MM.1S (cell line): ENCODE data around the gene TMEM187.

Source experiments
- DNase-seq: peaks from one replicate; pipeline ENCODE4 v3.0.0-alpha.2; 2015
- H2AFZ ChIP-seq: fragments of 300-600 bp; sonication (generic); 2 replicates; pipeline ENCODE4 v1.6.0; 2016; ENCODE audit warnings: antibody characterized with exemption, low read length
- H3F3A ChIP-seq: fragments of 300-600 bp; sonication (generic); 2 replicates; pipeline ENCODE4 v1.6.1; 2016; ENCODE audit warnings: mild to moderate bottlenecking, antibody characterized with exemption, low read length, moderate library complexity, mixed read lengths; ENCODE audit not compliant: insufficient read depth
- H3K27ac ChIP-seq: fragments of 300-600 bp; sonication (generic); 2 replicates; pipeline ENCODE4 v1.5.1; 2016; ENCODE audit warnings: mild to moderate bottlenecking, low read length
- H3K27me3 ChIP-seq: fragments of 300-600 bp; sonication (generic); replicated peaks from 2 replicates; pipeline ENCODE4 v1.6.0; 2016; ENCODE audit warnings: low read length; ENCODE audit not compliant: insufficient read depth
- H3K36me3 ChIP-seq: fragments of 300-600 bp; sonication (generic); replicated peaks from 2 replicates; pipeline ENCODE4 v1.6.1; 2016; ENCODE audit warnings: mild to moderate bottlenecking, low read length, mixed read lengths; ENCODE audit not compliant: insufficient read depth
- H3K4me1 ChIP-seq: fragments of 300-600 bp; sonication (generic); 2 replicates; pipeline ENCODE4 v1.6.1; 2016; ENCODE audit warnings: low read length, mixed read lengths
- H3K4me2 ChIP-seq: fragments of 300-600 bp; sonication (generic); 2 replicates; pipeline ENCODE4 v1.6.0; 2016; ENCODE audit warnings: low read depth, low read length
- H3K4me3 ChIP-seq: fragments of 300-600 bp; sonication (generic); 2 replicates; pipeline ENCODE4 v1.5.1; 2016; ENCODE audit warnings: low read length, mixed read lengths
- H3K79me2 ChIP-seq: fragments of 300-600 bp; sonication (generic); 2 replicates; pipeline ENCODE4 v1.6.1; 2016; ENCODE audit warnings: mixed run types, low read length, mixed read lengths
- H3K9ac ChIP-seq: fragments of 300-600 bp; sonication (generic); 2 replicates; pipeline ENCODE4 v1.6.1; 2016; ENCODE audit warnings: low read length, mixed read lengths
- H3K9me2 ChIP-seq: fragments of 300-600 bp; sonication (generic); replicated peaks from 2 replicates; pipeline ENCODE4 v1.6.1; 2016; ENCODE audit warnings: mild to moderate bottlenecking, low read length, mixed read lengths; ENCODE audit not compliant: insufficient read depth
- H3K9me3 ChIP-seq: fragments of 300-600 bp; sonication (generic); replicated peaks from 2 replicates; pipeline ENCODE4 v1.6.1; 2016; ENCODE audit warnings: mild to moderate bottlenecking, low read length, mixed read lengths; ENCODE audit not compliant: insufficient read depth
- H4K20me1 ChIP-seq: fragments of 300-600 bp; sonication (generic); 2 replicates; pipeline ENCODE4 v1.6.1; 2016; ENCODE audit warnings: mild to moderate bottlenecking, low read length, moderate library complexity, mixed read lengths; ENCODE audit not compliant: insufficient read depth
- EZH2 ChIP-seq: fragments of 300-600 bp; sonication (generic); optimal IDR thresholded peaks from 2 replicates; pipeline ENCODE3; 2017; ENCODE audit warnings: low read depth, mild to moderate bottlenecking, antibody characterized with exemption, low read length, mixed read lengths
- EZH2phosphoT487 ChIP-seq: fragments of 300-600 bp; sonication (generic); IDR thresholded peaks from 2 replicates; pipeline ENCODE4 v1.6.1; 2018; ENCODE audit warnings: antibody characterized with exemption, low read length
- TF ChIP-seq, protein P1 (sequence below): fragments of 300-600 bp; sonication (generic); IDR thresholded peaks from 2 replicates; pipeline ENCODE4 v1.5.1; 2016; ENCODE audit warnings: antibody characterized with exemption, low read length, mixed read lengths

Gene TMEM187

DNA sequence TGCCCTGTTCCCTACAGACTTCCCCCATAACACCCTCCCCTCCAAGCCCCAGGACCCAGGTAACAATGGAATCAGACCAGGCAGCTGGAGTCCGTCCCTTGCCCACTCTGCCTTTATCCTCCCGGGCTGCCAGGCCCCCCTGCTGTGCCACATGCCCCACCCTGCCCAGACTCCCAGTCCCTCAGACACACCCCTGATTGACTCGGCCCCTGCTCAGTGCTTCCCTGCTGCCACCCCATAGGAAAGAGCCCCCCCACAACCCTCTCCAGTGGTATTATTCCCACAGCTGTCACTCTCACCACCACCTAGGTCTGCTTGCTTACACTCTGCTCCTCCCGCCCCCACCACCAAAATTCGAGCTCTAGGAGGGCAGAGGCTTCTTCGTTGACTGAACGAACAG, 33.0 kb upstream of the TMEM187 start:
- Histone ChIP-seq H3K9me3 (no peaks in the 10 kb centered on the region), H3K27ac (no peak overlapping the region), H3K36me3 (no peaks in the 10 kb centered on the region), H3K4me1 (no peaks in the 10 kb centered on the region), H3K4me2 (no peak overlapping the region), H3K79me2 (peaks cover 10% of the 10 kb centered on the region; the same call in 1 of the 2 replicates), H3K9me2 (no peaks in the 10 kb centered on the region), H3K9ac (no peak overlapping the region), H4K20me1 (no peaks in the 10 kb centered on the region), H3F3A (no peaks in the 10 kb centered on the region), H2AFZ (no peak overlapping the region), H3K27me3 (no peaks in the 10 kb centered on the region), H3K4me3 (no peak overlapping the region)
- no peak for DNase-seq
- TF ChIP-seq, protein P1, sequence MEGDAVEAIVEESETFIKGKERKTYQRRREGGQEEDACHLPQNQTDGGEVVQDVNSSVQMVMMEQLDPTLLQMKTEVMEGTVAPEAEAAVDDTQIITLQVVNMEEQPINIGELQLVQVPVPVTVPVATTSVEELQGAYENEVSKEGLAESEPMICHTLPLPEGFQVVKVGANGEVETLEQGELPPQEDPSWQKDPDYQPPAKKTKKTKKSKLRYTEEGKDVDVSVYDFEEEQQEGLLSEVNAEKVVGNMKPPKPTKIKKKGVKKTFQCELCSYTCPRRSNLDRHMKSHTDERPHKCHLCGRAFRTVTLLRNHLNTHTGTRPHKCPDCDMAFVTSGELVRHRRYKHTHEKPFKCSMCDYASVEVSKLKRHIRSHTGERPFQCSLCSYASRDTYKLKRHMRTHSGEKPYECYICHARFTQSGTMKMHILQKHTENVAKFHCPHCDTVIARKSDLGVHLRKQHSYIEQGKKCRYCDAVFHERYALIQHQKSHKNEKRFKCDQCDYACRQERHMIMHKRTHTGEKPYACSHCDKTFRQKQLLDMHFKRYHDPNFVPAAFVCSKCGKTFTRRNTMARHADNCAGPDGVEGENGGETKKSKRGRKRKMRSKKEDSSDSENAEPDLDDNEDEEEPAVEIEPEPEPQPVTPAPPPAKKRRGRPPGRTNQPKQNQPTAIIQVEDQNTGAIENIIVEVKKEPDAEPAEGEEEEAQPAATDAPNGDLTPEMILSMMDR, result no peak
- TF ChIP-seq EZH2 (no peak), EZH2phosphoT487 (no peak)

DNA sequence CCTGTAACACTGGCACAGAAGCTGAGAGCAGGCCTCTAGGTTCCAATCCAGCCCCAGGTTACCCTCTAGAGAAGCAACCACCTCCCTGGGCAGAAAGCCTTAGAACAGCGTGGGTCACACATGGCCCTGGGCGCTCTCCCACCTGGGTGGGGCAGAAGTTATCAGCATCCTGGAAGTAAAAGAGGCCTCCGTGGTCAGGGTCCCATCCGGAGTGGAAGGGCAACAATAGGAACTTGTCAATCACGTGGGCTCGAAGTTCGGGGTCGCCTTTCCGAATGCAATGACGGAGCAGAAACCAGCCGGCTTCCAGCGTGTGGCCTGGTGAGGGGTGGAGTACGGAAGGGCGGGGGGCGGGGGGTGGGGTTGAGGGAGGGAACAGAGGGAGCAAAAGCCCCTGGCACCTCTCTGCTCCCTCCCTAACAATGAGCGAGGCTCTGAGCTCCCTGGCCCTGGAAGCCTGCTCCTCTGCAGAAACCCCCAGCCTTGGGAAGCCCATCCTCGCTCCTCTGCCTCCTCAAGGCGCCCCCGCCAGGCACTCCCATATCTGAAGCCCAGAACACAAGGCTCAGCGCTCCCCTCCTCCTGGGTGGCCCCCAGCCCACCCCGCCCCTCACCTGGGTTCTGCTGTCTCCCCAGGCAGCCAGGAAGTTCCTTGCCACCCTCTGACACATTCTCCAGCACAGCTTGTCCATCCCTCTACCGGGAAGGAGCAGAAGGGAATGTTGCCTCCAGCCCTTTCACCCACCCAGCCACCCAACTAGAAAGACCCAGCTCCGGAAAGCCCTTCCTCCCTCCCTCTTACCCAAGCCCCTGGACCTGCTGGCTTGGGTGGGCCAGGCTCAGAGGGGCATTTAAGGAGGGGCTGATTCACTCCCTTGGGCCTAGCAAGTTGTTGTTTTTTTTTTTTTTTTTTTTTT, 31.0 kb upstream of the TMEM187 start:
- no peaks in the 10 kb centered on the region for H4K20me1 ChIP-seq
- H3F3A ChIP-seq, result no peaks in the 10 kb centered on the region
- no peak overlapping the region for H3K4me3 ChIP-seq
- H3K36me3 ChIP-seq, result no peaks in the 10 kb centered on the region
- no peak for DNase-seq
- H2AFZ ChIP-seq, result no peak overlapping the region
- no peak for TF ChIP-seq EZH2
- no peak for TF ChIP-seq EZH2phosphoT487
- TF ChIP-seq, protein P1, result no peak
- no peak overlapping the region for H3K27ac ChIP-seq
- H3K79me2 ChIP-seq, result peaks cover 10% of the 10 kb centered on the region; the same call in 1 of the 2 replicates
- no peak overlapping the region for H3K9ac ChIP-seq
- no peaks in the 10 kb centered on the region for H3K9me2 ChIP-seq
- no peak overlapping the region for H3K4me2 ChIP-seq
- H3K27me3 ChIP-seq, result no peaks in the 10 kb centered on the region
- H3K4me1 ChIP-seq, result no peaks in the 10 kb centered on the region
- no peaks in the 10 kb centered on the region for H3K9me3 ChIP-seq

DNA sequence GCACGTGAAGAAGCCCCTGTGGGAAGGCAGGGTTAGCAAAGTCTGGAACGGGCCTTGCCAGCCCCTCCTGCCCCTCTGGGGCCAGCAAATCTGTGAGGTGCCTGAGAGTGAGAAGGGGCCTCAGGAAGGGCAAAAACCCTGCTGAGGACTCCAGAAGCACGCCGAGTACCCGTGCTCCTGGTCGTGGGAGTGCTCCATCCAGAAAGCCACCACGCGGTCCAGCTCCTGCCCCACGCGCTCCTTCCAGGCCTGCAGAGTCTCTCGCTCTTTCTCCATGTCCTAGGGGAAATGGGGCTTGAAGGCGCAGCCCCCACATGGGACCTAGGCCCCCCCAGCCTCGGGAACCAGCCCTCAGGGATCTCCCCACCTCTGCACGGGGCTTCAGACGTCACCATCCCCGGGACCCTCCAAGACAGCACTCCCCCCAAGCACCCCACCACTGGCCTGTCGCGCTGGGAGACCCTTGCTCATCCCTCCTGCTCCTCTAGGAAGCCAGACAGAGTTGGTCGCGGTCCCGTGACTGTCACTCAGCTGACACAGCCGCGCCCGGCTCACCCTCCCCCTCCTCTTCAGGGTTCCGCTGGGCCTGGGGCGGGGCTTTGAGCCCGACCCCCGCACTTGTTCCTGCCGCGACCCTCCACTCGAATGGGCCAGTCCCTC, 28.3 kb upstream of the TMEM187 start, which contains the start of gene RENBP:
Gene RENBP, minus strand, starts transcription at position 504 of the 660 bp plus-strand sequence. Its CDS starts 33 bp downstream, at position 471.
- no peaks in the 10 kb centered on the region for H3K27me3 ChIP-seq
- H3K4me3 ChIP-seq, result peak within 1 kb of the TSS; percentile 63
- H3K9me3 ChIP-seq, result no peaks in the 10 kb centered on the region
- no peaks in the 10 kb centered on the region for H3K9me2 ChIP-seq
- peak within 1 kb of the TSS; percentile 70 for H2AFZ ChIP-seq
- DNase-seq, result peak; percentile 33
- H3K27ac ChIP-seq, result no peak within 1 kb of the TSS
- no peaks in the 10 kb centered on the region for H4K20me1 ChIP-seq
- peak within 1 kb of the TSS; percentile 77; the same call in 1 of the 2 replicates for H3K4me2 ChIP-seq
- peak within 1 kb of the TSS; percentile 61 for H3K9ac ChIP-seq
- peaks cover 3% of the 10 kb centered on the region; the same call in 1 of the 2 replicates for H3F3A ChIP-seq
- no peaks in the 10 kb centered on the region for H3K36me3 ChIP-seq
- TF ChIP-seq EZH2phosphoT487 (no peak), EZH2 (no peak)
- TF ChIP-seq, protein P1, result no peak
- peaks cover 10% of the 10 kb centered on the region; the same call in 1 of the 2 replicates for H3K79me2 ChIP-seq
- no peaks in the 10 kb centered on the region for H3K4me1 ChIP-seq
